Gastrocnemius medialis (tissue), 4 donors: ENCODE measurements around the gene COL23A1.

Experiments used
- POLR2A ChIP-seq, 2 donors: fragments of 450-650 bp; IDR thresholded peaks; one replicate each; pipeline ENCODE4 v1.6.1; 2017; ENCODE audit warnings: antibody characterized with exemption in 2 of 2, mild to moderate bottlenecking in 2 of 2, moderate library complexity in 2 of 2
- TF ChIP-seq, protein P1 (sequence below), 5 experiments: fragments of 450-650 bp in 3 of 5; fragments of 200-600 bp in 2 of 5; sonication (generic) in 2 of 5; IDR thresholded peaks in 4 of 5; conservative IDR thresholded peaks in 1 of 5; 1 replicate in 4 of 5; 2 replicates in 1 of 5; pipeline ENCODE4 v1.5.1; 2016 to 2019; ENCODE audit warnings: antibody characterized with exemption in 5 of 5, mild to moderate bottlenecking in 3 of 5, moderate library complexity in 3 of 5

DNA sequence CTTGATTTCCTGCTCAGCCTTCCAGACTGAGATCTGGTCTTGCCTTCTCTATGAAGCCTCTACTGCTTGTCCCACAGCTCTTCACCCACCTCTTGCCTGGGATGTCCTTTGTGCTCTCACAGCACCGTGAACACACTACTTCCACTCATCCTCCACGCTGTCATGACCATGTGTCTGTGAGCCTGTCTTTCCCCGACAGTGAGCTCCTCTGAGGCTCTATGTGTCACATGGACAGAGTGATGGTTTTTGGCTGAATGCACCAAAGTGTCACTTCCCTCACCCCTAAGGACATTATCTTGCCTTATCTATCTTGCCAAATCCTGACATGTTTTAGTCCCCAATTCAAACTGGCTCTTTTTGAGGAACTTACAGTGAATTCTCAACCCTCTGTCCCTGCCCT lies 368.9 kb downstream of the COL23A1 start:
- no peak for TF ChIP-seq POLR2A (IDR thresholded peaks at IDR 0.05)
- TF ChIP-seq, protein P1, sequence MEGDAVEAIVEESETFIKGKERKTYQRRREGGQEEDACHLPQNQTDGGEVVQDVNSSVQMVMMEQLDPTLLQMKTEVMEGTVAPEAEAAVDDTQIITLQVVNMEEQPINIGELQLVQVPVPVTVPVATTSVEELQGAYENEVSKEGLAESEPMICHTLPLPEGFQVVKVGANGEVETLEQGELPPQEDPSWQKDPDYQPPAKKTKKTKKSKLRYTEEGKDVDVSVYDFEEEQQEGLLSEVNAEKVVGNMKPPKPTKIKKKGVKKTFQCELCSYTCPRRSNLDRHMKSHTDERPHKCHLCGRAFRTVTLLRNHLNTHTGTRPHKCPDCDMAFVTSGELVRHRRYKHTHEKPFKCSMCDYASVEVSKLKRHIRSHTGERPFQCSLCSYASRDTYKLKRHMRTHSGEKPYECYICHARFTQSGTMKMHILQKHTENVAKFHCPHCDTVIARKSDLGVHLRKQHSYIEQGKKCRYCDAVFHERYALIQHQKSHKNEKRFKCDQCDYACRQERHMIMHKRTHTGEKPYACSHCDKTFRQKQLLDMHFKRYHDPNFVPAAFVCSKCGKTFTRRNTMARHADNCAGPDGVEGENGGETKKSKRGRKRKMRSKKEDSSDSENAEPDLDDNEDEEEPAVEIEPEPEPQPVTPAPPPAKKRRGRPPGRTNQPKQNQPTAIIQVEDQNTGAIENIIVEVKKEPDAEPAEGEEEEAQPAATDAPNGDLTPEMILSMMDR (IDR thresholded peaks at IDR 0.05 in 4 of 5, conservative IDR thresholded peaks at IDR 0.05 in 1 of 5), result no peak
